Stimulated activated CD8-positive, alpha-beta memory T cell treated with anti-CD3 and anti-CD28 coated beads, Interleukin-15, amount 100 ng/mL, for 4 hours (primary cell): ENCODE measurements around the gene PSEN1.

ENCODE experiments used
- DNase-seq, 2 donors: peaks; one replicate each; pipeline ENCODE4 v3.0.0-alpha.2; 2020; ENCODE audit warnings: low read depth in 2 of 2

The PSEN1 gene

DNA sequence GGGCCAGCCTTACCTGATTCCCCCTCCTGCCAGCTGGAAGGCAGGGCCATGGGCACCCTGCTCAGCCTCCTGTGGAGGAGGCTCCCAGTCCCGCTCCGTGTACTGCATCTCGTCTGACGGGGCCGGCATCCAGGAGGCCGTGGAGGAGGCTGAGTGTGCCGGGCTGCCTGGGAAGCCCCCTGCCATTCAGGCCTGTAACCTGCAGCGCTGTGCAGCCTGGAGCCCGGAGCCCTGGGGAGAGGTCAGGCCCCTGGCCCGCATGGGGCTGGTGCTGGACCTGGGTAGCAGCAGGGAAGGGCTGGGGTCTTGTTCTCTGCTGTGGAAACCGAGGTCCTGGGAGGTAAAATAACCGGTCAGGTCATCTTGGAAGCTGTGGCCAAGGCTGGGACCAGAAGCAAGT lies 117.4 kb downstream of the PSEN1 start:
- no peak for DNase-seq

DNA sequence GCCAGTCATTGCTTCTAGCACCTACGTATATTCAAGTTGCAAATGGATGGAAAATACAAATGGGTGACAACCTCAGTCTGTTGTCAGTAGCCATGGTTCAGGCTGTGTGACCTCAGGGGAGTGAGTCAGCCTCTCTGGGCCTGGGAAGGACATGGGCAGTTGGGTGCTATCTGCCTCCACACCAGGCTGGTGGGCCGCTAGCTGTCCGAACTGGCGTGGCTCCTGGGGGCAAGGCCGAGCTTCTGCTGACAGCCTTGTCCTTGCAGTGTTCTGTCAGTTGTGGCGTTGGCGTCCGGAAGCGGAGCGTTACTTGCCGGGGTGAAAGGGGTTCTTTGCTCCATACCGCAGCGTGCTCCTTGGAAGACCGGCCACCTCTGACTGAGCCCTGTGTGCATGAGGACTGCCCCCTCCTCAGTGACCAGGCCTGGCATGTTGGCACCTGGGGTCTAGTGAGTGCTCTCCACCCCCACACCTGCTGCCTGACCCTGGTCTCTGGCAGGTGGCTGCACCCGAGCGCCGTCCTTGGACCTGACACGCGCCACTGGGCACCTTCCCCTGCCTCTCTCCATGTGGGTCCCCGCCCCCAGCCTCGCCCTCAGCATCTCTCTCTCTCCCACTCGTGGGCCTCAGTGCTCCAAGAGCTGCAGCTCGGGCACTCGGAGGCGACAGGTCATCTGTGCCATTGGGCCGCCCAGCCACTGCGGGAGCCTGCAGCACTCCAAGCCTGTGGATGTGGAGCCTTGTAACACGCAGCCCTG lies 118.1 kb downstream of the PSEN1 start:
- DNase-seq = no peak

DNA sequence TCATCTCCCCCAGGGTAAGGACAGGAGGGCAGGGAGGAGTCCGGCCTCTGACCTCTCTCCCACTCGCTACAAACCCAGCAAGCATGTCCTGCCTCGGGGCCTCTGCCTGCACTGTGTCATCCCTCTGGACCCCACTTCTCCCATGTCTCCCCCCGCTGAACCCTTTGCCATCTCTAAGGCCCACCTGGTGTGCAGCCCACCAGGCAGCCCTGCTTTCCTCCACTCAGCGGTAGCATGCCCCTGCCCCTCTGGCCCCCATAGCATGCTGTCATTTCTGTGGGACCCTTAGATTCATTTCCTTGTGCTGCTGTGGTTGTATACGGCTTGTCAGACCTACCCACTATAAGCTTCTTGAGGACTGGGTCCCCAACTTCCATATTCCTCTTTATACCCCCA lies 118.7 kb downstream of the PSEN1 start:
- DNase-seq = no peak

DNA sequence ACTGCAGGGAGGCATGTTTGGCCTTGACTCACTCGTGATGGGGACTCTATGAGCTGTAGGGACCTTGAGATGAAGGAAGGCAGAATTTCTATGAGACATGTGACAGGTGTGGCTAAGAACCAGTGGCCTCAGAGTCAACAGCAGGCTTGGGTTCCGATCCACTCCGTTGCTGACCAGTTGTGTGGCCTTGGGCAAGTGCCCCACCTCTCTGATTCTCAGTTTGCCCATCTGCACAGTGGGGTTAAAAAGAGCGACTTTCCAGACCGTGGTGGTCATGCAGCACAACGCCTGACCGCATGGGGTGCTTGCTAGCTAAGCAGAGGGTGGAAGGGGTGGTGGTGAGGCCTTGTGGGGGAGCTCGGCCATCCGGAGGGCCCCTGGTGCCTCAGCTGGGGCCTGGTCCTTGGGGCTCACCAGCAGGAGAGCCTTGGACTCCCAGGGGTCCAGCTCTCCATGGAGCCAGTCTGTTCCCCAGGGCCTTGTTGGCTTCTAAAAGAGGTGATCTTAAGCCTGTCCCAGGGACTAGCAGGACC lies 119.5 kb downstream of the PSEN1 start:
- no peak for DNase-seq

DNA sequence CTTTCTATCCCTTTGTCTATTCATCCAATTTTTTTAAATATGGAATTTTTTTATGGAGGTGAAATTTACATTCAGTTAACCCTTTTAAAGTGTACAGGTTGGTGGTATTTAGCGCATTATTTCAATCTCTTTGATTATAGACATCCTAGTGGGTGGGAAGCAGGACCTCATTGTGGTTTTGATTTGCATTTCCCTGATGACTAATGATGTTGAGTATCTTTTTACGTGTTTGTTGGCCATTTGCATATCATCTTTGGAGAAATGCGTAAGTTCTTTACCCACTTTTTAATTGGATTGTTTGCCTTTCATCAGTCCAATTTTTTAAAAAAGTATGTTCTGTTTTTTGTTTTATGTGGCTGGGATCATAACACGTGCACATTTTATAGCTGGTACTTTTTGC lies 121.8 kb downstream of the PSEN1 start:
- DNase-seq = no peak

DNA sequence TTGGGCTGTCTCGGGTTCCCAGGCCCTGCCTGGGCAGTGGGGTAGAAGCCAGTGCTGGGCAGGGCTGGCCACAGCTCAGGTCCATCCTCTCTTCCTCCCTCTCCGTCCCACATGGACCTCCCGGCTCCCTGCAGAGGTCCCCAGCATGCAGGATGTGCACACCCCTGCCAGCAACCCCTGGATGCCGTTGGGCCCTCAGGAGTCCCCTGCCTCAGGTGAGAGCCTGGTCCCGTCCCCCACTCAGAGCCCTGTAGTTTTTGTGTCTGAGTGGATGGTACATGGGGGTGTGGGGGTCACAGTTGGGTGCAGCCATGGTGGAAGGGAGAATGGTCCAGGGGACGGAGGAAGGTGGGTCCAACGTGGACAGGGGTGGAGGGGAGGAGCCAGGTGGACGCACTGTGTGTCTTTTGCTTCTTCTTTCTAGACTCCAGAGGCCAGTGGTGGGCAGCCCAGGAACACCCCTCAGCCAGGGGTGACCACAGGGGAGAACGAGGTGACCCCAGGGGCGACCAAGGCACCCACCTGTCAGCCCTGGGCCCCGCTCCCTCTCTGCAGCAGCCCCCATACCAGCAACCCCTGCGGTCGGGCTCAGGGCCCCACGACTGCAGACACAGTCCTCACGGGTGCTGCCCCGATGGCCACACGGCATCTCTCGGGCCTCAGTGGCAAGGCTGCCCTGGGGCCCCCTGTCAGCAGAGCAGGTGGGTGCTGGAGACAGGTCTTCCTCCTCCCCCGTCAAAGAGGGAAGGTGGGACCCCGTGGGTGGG lies 122.7 kb downstream of the PSEN1 start:
- no peak for DNase-seq

DNA sequence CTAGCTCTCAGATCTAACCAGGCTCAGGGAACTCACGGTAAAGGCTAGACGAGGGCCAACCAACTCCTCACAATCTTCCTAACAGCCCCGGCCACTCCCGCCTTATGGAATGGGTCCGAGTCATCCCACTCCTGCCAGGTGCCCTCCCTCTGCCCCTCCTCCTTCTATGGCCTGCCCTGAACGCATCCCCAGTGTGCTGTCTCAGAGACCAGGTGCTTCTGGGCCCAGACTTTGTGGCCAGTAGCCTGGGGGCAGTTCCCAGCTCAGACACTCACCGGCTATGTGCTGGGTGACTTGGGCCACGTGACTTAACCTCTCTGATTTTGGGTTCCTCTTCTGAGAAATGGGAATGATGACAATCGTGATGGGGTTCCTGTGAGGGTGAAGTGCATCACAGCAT lies 123.5 kb downstream of the PSEN1 start:
- DNase-seq = no peak

DNA sequence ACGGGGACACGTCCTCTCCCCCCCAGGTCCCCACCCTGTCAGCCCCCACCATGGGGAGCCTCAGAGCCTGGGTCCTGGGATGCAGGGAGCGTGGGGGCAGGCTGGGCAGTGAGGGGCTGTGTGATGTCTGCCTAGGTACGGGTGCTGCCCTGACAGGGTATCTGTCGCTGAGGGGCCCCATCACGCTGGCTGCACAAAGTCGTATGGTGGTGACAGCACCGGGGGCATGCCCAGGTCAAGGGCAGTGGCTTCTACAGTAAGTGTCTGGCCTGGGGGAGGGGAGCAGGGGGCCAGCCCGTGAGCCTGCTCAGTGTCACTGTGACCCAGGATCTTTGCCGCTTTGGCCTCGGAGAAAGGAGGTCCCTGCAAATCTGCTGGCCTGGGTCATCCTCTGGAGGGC lies 124.3 kb downstream of the PSEN1 start:
- DNase-seq = no peak

DNA sequence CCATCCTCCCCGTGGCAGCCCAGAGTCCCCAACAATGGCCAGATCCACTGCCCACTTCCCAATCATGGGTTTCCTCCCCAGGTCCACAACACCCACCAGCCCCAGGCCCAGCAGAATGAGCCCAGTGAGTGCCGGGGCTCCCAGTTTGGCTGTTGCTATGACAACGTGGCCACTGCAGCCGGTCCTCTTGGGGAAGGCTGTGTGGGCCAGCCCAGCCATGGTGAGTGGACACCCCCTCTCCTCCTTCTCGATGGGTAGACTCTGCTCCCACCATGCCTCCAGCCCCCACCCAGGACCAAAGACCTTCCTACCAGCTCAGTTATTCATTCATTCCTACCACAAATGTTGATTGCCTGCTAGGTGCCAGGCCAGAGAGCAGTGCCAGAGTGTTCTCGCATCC lies 124.8 kb downstream of the PSEN1 start:
- DNase-seq = no peak

DNA sequence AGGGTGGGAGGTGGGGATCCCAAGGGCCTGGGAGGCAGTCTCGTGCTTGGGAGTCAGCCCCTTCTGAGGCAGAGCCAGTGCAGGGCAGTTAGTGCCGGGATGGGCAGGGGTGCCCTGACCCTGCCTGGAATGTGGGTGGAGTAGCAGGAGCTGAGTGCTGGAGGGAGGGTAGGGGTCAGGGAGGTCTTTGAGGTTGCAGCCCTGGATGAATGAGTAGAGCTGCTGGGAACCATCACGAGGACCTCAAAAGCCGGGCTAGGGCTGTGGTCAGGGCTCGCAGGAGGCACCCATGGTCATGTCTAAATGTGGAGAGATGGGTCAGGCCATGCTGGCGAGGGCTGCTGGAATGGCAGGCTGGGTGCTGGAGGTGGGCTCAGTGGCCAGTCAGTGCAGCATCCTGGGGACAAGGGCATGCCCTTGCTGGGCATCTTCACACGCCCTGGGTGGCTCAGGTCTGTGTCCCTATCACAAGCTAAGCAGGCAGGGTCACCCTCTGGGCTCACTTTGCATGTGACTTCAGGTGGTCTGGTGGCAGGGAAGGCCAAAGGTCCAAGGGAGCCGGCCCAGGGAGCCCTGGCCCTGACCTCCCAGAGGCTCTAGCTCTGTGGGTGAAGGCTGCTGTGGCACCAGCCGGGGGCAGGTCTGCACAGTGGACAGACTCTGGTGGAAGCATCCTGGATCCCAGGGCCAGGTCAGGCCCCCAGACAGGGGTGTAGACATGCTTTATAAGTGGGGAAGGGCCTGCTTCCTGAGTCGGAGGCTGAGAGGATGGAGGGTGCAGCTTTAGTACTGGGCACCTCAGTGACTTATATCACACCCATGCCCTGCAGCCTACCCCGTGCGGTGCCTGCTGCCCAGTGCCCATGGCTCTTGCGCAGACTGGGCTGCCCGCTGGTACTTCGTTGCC lies 125.5 kb downstream of the PSEN1 start:
- DNase-seq = no peak

DNA sequence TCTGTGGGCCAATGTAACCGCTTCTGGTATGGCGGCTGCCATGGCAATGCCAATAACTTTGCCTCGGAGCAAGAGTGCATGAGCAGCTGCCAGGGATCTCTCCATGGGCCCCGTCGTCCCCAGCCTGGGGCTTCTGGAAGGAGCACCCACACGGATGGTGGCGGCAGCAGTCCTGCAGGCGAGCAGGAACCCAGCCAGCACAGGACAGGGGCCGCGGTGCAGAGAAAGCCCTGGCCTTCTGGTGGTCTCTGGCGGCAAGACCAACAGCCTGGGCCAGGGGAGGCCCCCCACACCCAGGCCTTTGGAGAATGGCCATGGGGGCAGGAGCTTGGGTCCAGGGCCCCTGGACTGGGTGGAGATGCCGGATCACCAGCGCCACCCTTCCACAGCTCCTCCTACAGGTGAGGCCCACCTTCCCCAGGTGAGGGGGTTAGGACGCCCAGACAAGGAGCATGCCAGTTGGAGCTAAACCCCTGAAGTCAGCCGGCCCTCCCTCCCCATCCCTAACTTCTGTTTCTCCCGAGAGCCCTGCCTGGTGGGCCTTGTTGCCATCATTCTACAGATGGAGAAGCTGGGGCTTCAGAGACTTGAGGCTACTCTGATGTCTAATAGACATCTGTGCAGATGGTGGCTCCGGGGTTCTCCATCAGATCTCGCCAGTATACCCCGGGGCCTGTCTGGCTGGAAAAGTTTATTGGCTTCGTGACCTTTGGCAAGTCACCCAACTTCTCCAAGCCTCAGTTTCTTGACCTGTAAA lies 126.3 kb downstream of the PSEN1 start:
- no peak for DNase-seq

DNA sequence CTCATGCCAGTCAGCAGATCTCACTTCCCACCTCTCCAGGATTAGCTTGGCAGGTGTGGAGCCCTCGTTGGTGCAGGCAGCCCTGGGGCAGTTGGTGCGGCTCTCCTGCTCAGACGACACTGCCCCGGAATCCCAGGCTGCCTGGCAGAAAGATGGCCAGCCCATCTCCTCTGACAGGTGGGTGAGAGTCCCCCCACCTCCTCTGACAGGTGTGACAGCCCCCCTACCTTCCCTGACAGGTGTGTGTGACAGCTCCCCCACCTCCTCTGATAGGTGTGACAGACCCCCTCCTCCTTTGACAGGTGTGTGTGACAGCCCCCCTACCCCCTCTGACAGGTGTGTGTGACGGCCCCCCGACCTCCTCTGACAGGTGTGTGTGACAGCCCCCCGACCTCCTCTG lies 127.3 kb downstream of the PSEN1 start:
- no peak for DNase-seq

DNA sequence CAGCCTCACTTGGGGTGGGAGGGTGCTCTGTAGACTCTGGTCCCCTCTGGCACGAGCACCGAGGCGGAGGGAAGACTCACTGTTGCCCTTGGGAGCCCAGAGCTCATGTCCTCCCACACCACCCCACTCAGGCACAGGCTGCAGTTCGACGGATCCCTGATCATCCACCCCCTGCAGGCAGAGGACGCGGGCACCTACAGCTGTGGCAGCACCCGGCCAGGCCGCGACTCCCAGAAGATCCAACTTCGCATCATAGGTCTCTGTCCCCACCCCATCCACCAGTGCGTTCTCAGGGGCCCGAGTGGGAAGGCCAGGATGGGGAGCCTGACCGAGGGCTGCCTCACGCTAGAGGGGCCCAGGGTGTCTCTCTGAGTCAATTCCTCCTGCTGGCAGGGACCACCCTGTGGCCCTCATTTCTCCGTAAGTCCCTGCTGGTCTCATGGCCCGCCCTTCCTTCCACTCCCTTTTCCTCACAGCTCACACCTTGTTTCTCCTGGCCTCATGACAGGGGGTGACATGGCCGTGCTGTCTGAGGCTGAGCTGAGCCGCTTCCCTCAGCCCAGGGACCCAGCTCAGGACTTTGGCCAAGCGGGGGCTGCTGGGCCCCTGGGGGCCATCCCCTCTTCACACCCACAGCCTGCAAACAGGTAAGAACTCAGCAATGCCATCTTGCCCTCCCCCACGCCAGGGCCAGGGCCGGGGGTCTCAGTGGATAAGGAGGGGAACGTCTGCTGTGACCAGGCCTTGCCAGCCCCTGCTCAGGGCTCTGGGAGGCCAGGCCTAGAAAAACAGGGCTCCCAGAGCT lies 128.0 kb downstream of the PSEN1 start:
- no peak for DNase-seq

DNA sequence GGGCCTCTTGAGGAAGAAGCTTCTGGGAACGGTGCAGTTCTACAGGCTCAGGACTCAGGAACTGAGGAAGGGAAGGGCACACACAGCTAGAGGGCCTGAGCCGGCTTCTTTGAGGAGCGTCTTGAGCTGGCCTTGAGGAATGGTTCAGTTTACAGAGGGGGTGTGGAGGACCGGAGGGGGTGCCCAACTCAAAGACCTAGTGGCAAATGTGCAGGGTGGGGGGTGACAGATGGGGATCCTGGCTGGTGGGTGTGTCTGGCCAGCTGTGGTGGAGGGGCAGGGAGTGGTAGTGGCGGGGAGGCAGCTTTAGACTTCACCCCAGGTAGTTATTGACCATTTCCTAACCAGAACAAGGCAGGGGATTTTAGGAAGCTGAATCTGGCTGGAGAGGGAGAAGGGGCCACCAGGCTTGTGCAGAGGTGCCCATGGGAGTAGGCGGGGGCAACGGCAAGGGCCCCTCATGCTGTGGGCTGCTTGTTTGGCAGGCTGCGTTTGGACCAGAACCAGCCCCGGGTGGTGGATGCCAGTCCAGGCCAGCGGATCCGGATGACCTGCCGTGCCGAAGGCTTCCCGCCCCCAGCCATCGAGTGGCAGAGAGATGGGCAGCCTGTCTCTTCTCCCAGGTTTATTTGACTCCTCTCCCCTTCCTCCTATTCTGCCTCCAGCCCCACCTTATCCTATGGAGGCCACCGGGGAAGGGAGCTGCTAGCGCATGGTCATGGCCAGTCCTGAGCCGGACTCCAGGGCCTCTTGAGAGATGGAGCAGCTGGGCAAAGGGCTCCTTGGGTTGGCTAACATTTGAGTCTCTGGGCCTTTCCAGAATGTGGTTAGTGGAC lies 128.8 kb downstream of the PSEN1 start:
- no peak for DNase-seq

DNA sequence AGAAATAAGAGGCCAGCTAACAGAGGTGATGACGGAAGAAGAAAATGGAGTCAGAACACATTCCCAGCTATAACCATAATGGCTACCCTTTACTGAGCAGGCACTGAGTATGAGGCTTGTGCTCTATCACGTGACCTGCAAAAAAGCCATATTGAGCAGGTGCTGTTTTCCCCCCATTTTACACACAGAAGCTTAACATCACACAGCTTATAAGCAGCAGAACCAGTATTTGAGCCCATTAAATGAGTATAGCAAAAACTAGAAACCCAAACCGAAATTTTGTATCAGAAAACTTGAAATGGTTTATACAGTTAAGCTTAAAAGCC lies 129.4 kb downstream of the PSEN1 start:
- no peak for DNase-seq

DNA sequence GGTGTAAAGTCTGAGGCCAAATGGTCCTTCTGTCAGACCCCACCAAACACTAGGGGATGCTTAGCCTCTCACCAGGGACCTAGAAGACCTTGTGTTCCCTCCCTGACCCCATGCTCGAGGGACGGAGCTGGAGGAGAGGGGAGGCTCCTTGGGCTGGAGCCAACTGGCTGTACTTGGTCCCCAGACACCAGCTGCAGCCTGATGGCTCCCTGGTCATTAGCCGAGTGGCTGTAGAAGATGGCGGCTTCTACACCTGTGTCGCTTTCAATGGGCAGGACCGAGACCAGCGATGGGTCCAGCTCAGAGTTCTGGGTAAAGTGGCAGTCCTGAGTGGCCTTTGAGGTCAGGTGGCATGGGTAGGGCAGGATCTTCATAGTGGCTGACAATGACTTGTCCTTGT lies 130.0 kb downstream of the PSEN1 start:
- DNase-seq = no peak

DNA sequence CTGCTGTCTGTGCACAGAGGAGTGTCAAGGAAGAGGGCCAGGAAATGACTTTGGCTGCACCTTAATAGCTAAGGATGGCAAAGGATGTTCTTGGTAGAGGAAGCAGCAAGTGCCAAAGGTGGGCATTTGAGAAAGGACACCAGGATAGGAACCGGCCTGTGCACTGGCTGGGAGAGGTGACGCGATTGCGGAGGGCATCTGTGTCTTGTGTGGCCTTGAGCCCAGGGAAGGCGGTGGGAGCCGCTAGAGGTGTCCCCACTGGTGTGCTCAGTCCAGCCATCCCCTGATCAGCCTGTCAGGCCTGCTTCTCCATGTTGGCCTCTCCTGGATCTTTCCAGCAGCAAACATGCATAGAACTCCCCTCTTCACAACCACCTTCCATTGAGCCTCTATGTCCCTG lies 131.2 kb downstream of the PSEN1 start:
- no peak for DNase-seq

DNA sequence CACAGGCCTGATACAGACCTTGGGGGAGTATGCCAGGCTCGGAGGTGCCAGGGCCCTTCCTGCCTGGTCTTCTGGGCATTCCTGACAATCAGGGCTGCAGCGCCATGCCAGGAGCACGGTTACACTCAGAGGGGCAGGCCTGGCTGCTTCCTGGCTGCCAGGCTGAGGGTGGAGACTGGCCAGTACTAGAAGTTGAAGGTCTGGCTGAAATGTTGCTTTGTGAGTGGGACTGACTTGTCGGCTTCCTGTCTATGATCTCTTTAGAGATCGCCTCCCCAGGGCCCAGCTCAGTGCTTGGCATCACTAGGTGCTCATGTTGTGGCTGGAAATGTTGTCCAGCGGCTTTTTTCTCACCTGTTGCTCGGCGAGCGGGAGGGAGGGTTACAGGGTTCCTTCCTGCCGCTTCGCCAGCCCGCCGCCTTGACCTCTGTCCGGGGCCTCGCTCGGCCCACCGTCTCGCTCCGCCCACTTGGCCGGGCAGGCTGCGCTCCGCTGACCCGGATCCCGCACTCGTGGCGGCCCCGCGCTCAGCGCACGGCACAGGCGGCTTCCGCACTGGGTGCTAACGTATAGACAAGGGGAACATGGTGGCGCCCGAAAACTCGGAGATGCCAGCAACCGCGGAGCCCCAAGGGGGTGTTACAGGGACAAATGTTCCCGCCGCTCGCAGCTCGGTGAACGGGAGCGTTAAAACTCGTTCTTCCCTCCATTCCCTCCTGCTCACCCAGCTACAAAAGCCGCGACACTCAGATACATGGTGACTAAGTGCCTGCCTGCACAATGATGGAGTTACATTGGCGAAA lies 133.6 kb downstream of the PSEN1 start:
- no peak for DNase-seq

DNA sequence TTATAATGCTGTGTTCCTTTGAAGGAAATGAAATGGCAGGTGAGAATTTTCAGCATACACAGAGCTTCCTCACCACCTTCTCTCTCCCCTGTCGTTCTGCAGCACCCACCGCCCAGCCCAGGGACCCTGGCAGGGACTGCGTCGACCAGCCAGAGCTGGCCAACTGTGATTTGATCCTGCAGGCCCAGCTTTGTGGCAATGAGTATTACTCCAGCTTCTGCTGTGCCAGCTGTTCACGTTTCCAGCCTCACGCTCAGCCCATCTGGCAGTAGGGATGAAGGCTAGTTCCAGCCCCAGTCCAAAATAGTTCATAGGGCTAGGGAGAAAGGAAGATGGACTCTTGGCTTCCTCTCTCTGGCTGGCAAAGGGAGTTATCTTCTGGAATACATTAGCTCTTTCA lies 136.1 kb downstream of the PSEN1 start:
- DNase-seq = no peak
